HG03159 (cell line): ENCODE data around the gene AFAP1L1.

Experiments
- ATAC-seq: cut with Tn5 transposase; IDR thresholded peaks from one replicate; pipeline ENCODE4 v1.9.1; 2021; ENCODE audit warnings: mild to moderate bottlenecking, moderate library complexity; ENCODE audit not compliant: unreplicated experiment

The AFAP1L1 gene

GRCh38 chr5:149367972-149368645 lies 96.5 kb downstream of the AFAP1L1 start:
- no peak for ATAC-seq

- ATAC-seq, result no peak
Observed at GRCh38 chr5:149370878-149371277, 99.2 kb downstream of the AFAP1L1 start.

GRCh38 chr5:149371296-149371962 lies 99.8 kb downstream of the AFAP1L1 start:
- ATAC-seq, result peak; percentile 86

- no peak for ATAC-seq
Observed at GRCh38 chr5:149372076-149372795, 100.6 kb downstream of the AFAP1L1 start.

GRCh38 chr5:149372932-149373331 lies 101.3 kb downstream of the AFAP1L1 start:
- no peak for ATAC-seq

GRCh38 chr5:149374303-149374702 lies 102.6 kb downstream of the AFAP1L1 start:
- ATAC-seq, result no peak

- no peak for ATAC-seq
Observed at GRCh38 chr5:149374801-149375200, 103.1 kb downstream of the AFAP1L1 start.

GRCh38 chr5:149375434-149375833 lies 103.8 kb downstream of the AFAP1L1 start:
- ATAC-seq, result no peak

- no peak for ATAC-seq
Observed at GRCh38 chr5:149376104-149376503, 104.4 kb downstream of the AFAP1L1 start.

GRCh38 chr5:149376711-149377447 lies 105.2 kb downstream of the AFAP1L1 start:
- no peak for ATAC-seq

- no peak for ATAC-seq
Observed at GRCh38 chr5:149378241-149378820, 106.7 kb downstream of the AFAP1L1 start.

- ATAC-seq, result no peak
Observed at GRCh38 chr5:149379177-149379761, 107.6 kb downstream of the AFAP1L1 start, which contains the start of gene IL17B. TSS of gene IL17B (minus strand) at chr5:149379292. CDS start at chr5:149379225, 67 bp downstream.

GRCh38 chr5:149379818-149380374 lies 108.2 kb downstream of the AFAP1L1 start:
- ATAC-seq, result no peak

- ATAC-seq, result no peak
Observed at GRCh38 chr5:149380466-149381121, 108.9 kb downstream of the AFAP1L1 start.

- ATAC-seq, result peak; percentile 10
Observed at GRCh38 chr5:149381261-149381985, 109.8 kb downstream of the AFAP1L1 start.

- peak; percentile 83 for ATAC-seq
Observed at GRCh38 chr5:149381986-149382338, 110.3 kb downstream of the AFAP1L1 start.

GRCh38 chr5:149382517-149383220 lies 111.0 kb downstream of the AFAP1L1 start:
- no peak for ATAC-seq

GRCh38 chr5:149383399-149383798 lies 111.7 kb downstream of the AFAP1L1 start:
- ATAC-seq, result no peak
